Measurements from ENCODE around the gene CYP24A1.

- TF ChIP-seq POLR2AphosphoS5 (IDR thresholded peaks at IDR 0.05) = no peak
- TF ChIP-seq CTCF (IDR thresholded peaks at IDR 0.05) = no peak
- no peak for TF ChIP-seq POLR2A (IDR thresholded peaks at IDR 0.05)
- TF ChIP-seq EP300 (IDR thresholded peaks at IDR 0.05; ENCODE audit: low read depth) = no peak
Measured at GRCh38 chr20:54172856-54173652, 732 bp downstream of the CYP24A1 start.
